Parathyroid adenoma (tissue), 2 donors: ENCODE results near the gene IL23R.
"Not testable (repeated sequence)": the region's sequence is repeated elsewhere in the genome, so short reads cannot be mapped to it uniquely, and the experiment has no call there.

Experiments
- H2AFZ ChIP-seq: fragments of 300-600 bp; sonication (generic); one replicate; pipeline ENCODE4 v1.7.0; 2017; ENCODE audit warnings: antibody characterized with exemption, mild to moderate bottlenecking
- H3K27ac ChIP-seq: fragments of 300-600 bp; sonication (generic); one replicate; pipeline ENCODE4 v1.7.0; 2017
- H3K27me3 ChIP-seq: fragments of 300-600 bp; sonication (generic); one replicate; pipeline ENCODE4 v1.7.0; 2017; ENCODE audit warnings: low read length; ENCODE audit not compliant: control insufficient read depth, insufficient read depth
- H3K36me3 ChIP-seq: fragments of 300-600 bp; sonication (generic); one replicate; pipeline ENCODE4 v1.7.0; 2017; ENCODE audit warnings: low read length; ENCODE audit not compliant: control insufficient read depth, insufficient read depth
- H3K4me1 ChIP-seq: fragments of 300-600 bp; sonication (generic); one replicate; pipeline ENCODE4 v1.7.0; 2017; ENCODE audit warnings: control low read depth
- H3K4me2 ChIP-seq: fragments of 300-600 bp; sonication (generic); one replicate; pipeline ENCODE4 v1.7.0; 2017; ENCODE audit warnings: low read length
- H3K4me3 ChIP-seq: fragments of 300-600 bp; sonication (generic); one replicate; pipeline ENCODE4 v1.7.0; 2017; ENCODE audit warnings: low read depth, low read length
- H3K79me2 ChIP-seq: fragments of 300-600 bp; sonication (generic); one replicate; pipeline ENCODE4 v1.7.0; 2017; ENCODE audit warnings: control low read depth
- H3K9ac ChIP-seq: fragments of 300-600 bp; sonication (generic); one replicate; pipeline ENCODE4 v1.7.0; 2017; ENCODE audit warnings: mild to moderate bottlenecking
- H3K9me3 ChIP-seq: fragments of 300-600 bp; sonication (generic); one replicate; pipeline ENCODE4 v1.7.0; 2017; ENCODE audit warnings: low read length; ENCODE audit not compliant: control insufficient read depth
- CTCF ChIP-seq: fragments of 300-600 bp; sonication (generic); IDR thresholded peaks from one replicate; pipeline ENCODE4 v1.7.0; 2017; ENCODE audit warnings: antibody characterized with exemption, mild to moderate bottlenecking
- donor health status: primary hyperparathyroidism.

Gene IL23R

DNA sequence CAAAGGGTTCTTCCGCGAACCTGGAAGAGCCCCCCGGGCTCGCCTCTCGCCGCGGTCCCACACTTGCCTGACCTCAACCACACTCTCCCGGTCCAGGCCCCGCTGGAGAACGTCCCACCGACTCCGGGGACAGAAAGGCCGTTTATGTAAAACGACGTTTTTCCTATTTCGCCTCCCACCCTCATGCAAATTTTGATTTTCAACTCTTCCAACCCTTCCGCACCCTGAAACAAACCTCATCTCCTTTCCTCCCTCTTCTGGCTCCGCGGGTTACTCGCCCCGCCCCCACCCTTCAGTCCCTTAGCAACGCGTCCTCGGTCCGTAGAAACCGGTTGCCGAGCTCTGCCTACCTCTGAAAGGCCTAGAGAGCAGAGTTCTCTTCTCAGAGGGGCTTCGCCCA, 31.6 kb upstream of the IL23R start, which contains the start of gene C1orf141:
TSS of gene C1orf141 (minus strand) at position 276 of the 400 bp plus-strand sequence. CDS start 7,730 bp downstream, outside the sequence.
- H3K9me3 ChIP-seq = no peaks in the 10 kb centered on the region
- no peak within 1 kb of the TSS for H3K9ac ChIP-seq
- H3K79me2 ChIP-seq = no peaks in the 10 kb centered on the region
- H3K4me1 ChIP-seq = no peaks in the 10 kb centered on the region
- no peak within 1 kb of the TSS for H3K27ac ChIP-seq
- H3K27me3 ChIP-seq = no peaks in the 10 kb centered on the region
- H3K36me3 ChIP-seq = no peaks in the 10 kb centered on the region
- no peak within 1 kb of the TSS for H2AFZ ChIP-seq
- H3K4me3 ChIP-seq = no peak within 1 kb of the TSS
- H3K4me2 ChIP-seq = no peak within 1 kb of the TSS
- no peak for TF ChIP-seq CTCF

DNA sequence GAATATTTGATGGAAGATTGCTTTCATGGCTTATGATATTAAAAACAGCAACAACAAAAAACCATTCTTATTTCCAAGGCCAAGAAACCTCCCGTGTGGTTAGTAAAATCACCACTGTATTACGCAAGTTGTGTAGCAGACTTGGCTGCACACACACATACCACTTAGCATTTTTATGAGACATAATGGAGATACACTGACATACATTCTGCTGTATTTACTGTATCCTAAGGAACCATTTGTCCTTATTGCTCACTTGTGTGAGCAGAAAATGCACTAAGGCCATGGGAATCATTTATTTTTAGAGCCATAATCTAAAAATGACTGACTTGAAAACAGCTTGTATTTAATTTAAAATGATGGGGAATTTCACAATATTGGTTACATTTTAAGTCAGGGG, 30.9 kb upstream of the IL23R start:
- H3K4me1 ChIP-seq = no peaks in the 10 kb centered on the region
- no peaks in the 10 kb centered on the region for H3K36me3 ChIP-seq
- H3K27ac ChIP-seq = no peak overlapping the region
- H3K9me3 ChIP-seq = no peaks in the 10 kb centered on the region
- H3K79me2 ChIP-seq = no peaks in the 10 kb centered on the region
- H3K27me3 ChIP-seq = no peaks in the 10 kb centered on the region
- H3K4me2 ChIP-seq = no peak overlapping the region
- H3K9ac ChIP-seq = no peak overlapping the region
- no peak for TF ChIP-seq CTCF
- H2AFZ ChIP-seq = no peak overlapping the region
- H3K4me3 ChIP-seq = no peak overlapping the region

- H3K9ac ChIP-seq = no peak overlapping the region
- H2AFZ ChIP-seq = no peak overlapping the region
- H3K27me3 ChIP-seq = no peaks in the 10 kb centered on the region
- no peaks in the 10 kb centered on the region for H3K9me3 ChIP-seq
- no peak for TF ChIP-seq CTCF
- no peak overlapping the region for H3K4me3 ChIP-seq
- no peak overlapping the region for H3K27ac ChIP-seq
- H3K36me3 ChIP-seq = no peaks in the 10 kb centered on the region
- H3K4me1 ChIP-seq = no peaks in the 10 kb centered on the region
- no peak overlapping the region for H3K4me2 ChIP-seq
- no peaks in the 10 kb centered on the region for H3K79me2 ChIP-seq
Measured at GRCh38 chr1:67137307-67137753, 28.9 kb upstream of the IL23R start.

DNA sequence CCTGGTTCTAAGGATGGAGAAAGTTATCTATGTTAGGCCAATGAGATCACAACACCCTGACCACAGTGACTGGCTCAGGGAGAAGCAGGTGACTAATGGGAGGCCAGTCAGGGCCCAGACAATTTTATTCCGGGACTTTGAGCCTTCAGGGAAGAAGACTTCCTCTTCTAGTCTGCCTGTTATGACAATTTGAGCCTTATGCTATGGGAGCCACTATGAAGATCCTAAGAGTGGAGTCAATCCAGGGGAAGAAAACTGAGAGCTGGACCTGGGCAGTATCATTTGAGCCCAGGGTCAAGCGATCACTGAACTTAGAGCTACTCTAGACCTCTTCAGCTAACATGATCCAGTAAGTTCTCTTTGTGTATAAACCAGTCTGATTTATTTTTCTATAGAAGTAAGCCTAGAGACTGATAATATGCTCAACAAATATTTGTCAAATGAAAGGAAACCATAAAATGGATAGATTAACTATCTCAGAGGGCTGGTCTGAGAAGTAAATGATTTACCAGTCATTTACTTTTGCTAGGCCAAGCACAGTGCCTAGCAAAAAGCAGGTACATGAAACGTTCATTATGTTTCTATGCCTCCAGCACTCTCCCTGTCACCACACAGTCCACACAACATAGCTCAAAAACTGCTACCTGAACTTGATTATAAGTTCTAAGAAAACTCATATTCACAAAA, 27.3 kb upstream of the IL23R start:
- H3K4me3 ChIP-seq = no peak overlapping the region
- H3K36me3 ChIP-seq = no peaks in the 10 kb centered on the region
- no peak overlapping the region for H3K27ac ChIP-seq
- no peak for TF ChIP-seq CTCF
- no peaks in the 10 kb centered on the region for H3K79me2 ChIP-seq
- H3K4me1 ChIP-seq = no peaks in the 10 kb centered on the region
- no peak overlapping the region for H3K4me2 ChIP-seq
- no peak overlapping the region for H3K9ac ChIP-seq
- no peaks in the 10 kb centered on the region for H3K27me3 ChIP-seq
- no peak overlapping the region for H2AFZ ChIP-seq
- H3K9me3 ChIP-seq = no peaks in the 10 kb centered on the region

DNA sequence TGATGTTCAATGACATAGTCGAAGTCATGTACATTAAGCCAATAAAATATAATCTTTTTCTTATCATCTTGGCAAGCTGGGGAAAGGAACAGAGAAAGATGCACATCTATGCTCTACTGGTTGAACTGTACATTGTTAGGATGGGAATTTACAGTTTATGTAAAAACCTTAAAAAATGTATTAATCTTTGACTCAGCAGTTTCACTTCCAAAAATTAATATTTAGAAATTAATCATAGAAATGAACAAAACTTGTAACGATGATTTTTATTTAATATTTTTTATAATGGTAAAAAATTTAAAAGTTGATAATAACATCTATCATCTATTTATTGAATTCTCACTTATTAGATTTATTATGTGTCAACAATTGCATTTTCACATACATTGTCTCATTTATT, 25.8 kb upstream of the IL23R start:
- no peaks in the 10 kb centered on the region for H3K36me3 ChIP-seq
- H3K9me3 ChIP-seq = no peaks in the 10 kb centered on the region
- no peak overlapping the region for H2AFZ ChIP-seq
- H3K79me2 ChIP-seq = no peaks in the 10 kb centered on the region
- no peak overlapping the region for H3K27ac ChIP-seq
- no peaks in the 10 kb centered on the region for H3K4me1 ChIP-seq
- H3K9ac ChIP-seq = no peak overlapping the region
- TF ChIP-seq CTCF = no peak
- H3K4me2 ChIP-seq = no peak overlapping the region
- no peak overlapping the region for H3K4me3 ChIP-seq
- no peaks in the 10 kb centered on the region for H3K27me3 ChIP-seq

GRCh38 chr1:67141832-67142231, 24.4 kb upstream of the IL23R start:
- H3K9me3 ChIP-seq, H3K4me3 ChIP-seq: not testable (repeated sequence)

More at GRCh38 chr1:67141832-67142231, 24.4 kb upstream of the IL23R start:
- H3K9ac ChIP-seq, H3K4me1 ChIP-seq, H3K4me2 ChIP-seq, H3K79me2 ChIP-seq, H3K36me3 ChIP-seq, H3K27ac ChIP-seq, H3K27me3 ChIP-seq, H2AFZ ChIP-seq: not testable (repeated sequence)
